Lung (tissue), 12 donors: ENCODE measurements around the gene PNPO. TPM values are rescaled to one million over a fixed set of nuclear protein-coding genes. Genes with fewer than 3 reads are reported as not detected.

ENCODE experiments used
- ATAC-seq: fragments of 200-7000 bp; cut with Tn5 transposase; one replicate; pipeline ENCODE4 v1.9.1; 2020; ENCODE audit warnings: moderate number of reproducible peaks; ENCODE audit not compliant: insufficient read depth, low FRiP score
- DNase-seq, 3 donors: peaks; one replicate each; pipeline ENCODE4 v3.0.0-alpha.2; 2013 to 2017
- H3K27ac ChIP-seq, 2 donors: one replicate each; pipeline ENCODE4 v1.5.1; 2013; ENCODE audit warnings: mild to moderate bottlenecking in 2 of 2, moderate library complexity in 2 of 2, control low read depth in 1 of 2, inconsistent platforms in 1 of 2, low read depth in 1 of 2, low read length in 1 of 2
- H3K27me3 ChIP-seq, 3 donors: one replicate each; pipeline ENCODE4 v1.5.1; 2013; ENCODE audit warnings: low read length in 2 of 3; ENCODE audit not compliant: control insufficient read depth in 3 of 3, insufficient read depth in 3 of 3
- H3K36me3 ChIP-seq, 4 donors: one replicate each; pipeline ENCODE4 v1.5.1; 2013; ENCODE audit warnings: low read length in 4 of 4, mild to moderate bottlenecking in 1 of 4, moderate library complexity in 1 of 4; ENCODE audit not compliant: control insufficient read depth in 4 of 4, insufficient read depth in 4 of 4
- H3K4me1 ChIP-seq, 5 donors: one replicate each; pipeline ENCODE4 v1.5.1; 2013; ENCODE audit warnings: low read length in 5 of 5, mild to moderate bottlenecking in 2 of 5, moderate library complexity in 1 of 5; ENCODE audit not compliant: control insufficient read depth in 5 of 5, insufficient read depth in 5 of 5
- H3K4me3 ChIP-seq: one replicate; pipeline ENCODE4 v1.5.1; 2013; ENCODE audit warnings: mild to moderate bottlenecking, control low read depth, moderate library complexity
- H3K9ac ChIP-seq, 2 donors: one replicate each; pipeline ENCODE4 v1.5.1; 2013; ENCODE audit warnings: low read length in 2 of 2, control low read depth in 1 of 2; ENCODE audit not compliant: insufficient read depth in 1 of 2
- H3K9me3 ChIP-seq, 4 donors: one replicate each; pipeline ENCODE4 v1.5.1; 2013; ENCODE audit warnings: low read length in 3 of 4, mild to moderate bottlenecking in 1 of 4, moderate library complexity in 1 of 4; ENCODE audit not compliant: control insufficient read depth in 4 of 4, insufficient read depth in 3 of 4
- CTCF ChIP-seq: IDR thresholded peaks from 2 replicates; pipeline ENCODE4 v1.5.1; 2012; ENCODE audit warnings: mild to moderate bottlenecking; ENCODE audit errors: control extremely low read depth, extremely low read depth
- WGBS, 2 donors: extraction: QIAGEN DNeasy Blood & Tissue Kit; methylation state at CpG; one replicate each; pipeline ENCODE4 v1.1.7; 2013; 5-methylcytosine and 5-hydroxymethylcytosine counted together
- polyA plus RNA-seq, 2 donors: library from polyadenylated mRNA; stranded (reverse); fragments of 200-250 nt; gene quantifications; one replicate each; pipeline ENCODE4 v1.2.1, GENCODE V29; 2013
- total RNA-seq, 2 donors: library from RNA; depleted of rRNA in 1 of 2; stranded (reverse); fragments of >200 nt in 1 of 2; gene quantifications; one replicate each; pipeline ENCODE4 v1.2.1, GENCODE V29; 2014 to 2021
- donor health status: control.
- donor health status: control.
- donor health status: Bipolar disorder and iron deficiency.
- donor health status: healthy.
- donor health status: DM: yes; HTN: yes; CAD: no.

PNPO gene
- total and polyA plus RNA-seq, 4 donors = 9.3 to 43.9 (median 11.2) TPM

GRCh38 chr17:47898241-47898640 lies 43.1 kb upstream of the PNPO start:
- Histone ChIP-seq H3K27ac (no peak overlapping the region), H3K9ac (no peak overlapping the region), H3K27me3 (no peaks in the 10 kb centered on the region), H3K4me3 (no peak overlapping the region), H3K36me3 (peaks cover 0 to 13% (median 8%) of the 10 kb centered on the region in 4 donors), H3K9me3 (no peaks in the 10 kb centered on the region), H3K4me1 (peaks cover 0 to 25% (median 16%) of the 10 kb centered on the region in 5 donors)
- ATAC-seq = no peak
- DNase-seq = no peak
- no peak for TF ChIP-seq CTCF

GRCh38 chr17:47899643-47900042 lies 41.7 kb upstream of the PNPO start:
- no peak overlapping the region for H3K9ac ChIP-seq
- no peaks in the 10 kb centered on the region for H3K9me3 ChIP-seq
- no peak for DNase-seq
- no peak for TF ChIP-seq CTCF
- ATAC-seq = no peak
- 85 to 86% methylated on average over 5 of the region's 5 CpGs for WGBS, 2 donors
- H3K36me3 ChIP-seq = peaks cover 0 to 13% (median 8%) of the 10 kb centered on the region in 4 donors
- H3K4me1 ChIP-seq = peaks cover 0 to 25% (median 17%) of the 10 kb centered on the region in 5 donors
- no peaks in the 10 kb centered on the region for H3K27me3 ChIP-seq
- peak overlapping the region; percentile 3 to 9 for H3K27ac ChIP-seq
- H3K4me3 ChIP-seq = no peak overlapping the region

- Histone ChIP-seq H3K9me3 (no peaks in the 10 kb centered on the region), H3K27me3 (no peaks in the 10 kb centered on the region), H3K4me1 (peaks cover 4 to 34% (median 26%) of the 10 kb centered on the region in 5 donors), H3K9ac (no peak overlapping the region), H3K4me3 (no peak overlapping the region), H3K36me3 (peaks cover 0 to 13% (median 8%) of the 10 kb centered on the region in 4 donors), H3K27ac (peak overlapping the region in 1 of 2 donors; percentile 41)
- DNase-seq (no peak), ATAC-seq (no peak)
- 84 to 91% methylated on average over 7 of the region's 7 CpGs for WGBS, 2 donors
- TF ChIP-seq CTCF = no peak
These were observed 39.9 kb upstream of the PNPO start for GRCh38 chr17:47901423-47901822.
